ENCODE data around the gene PYDC1.
"Not testable (repeated sequence)": the region's sequence is repeated elsewhere in the genome, so short reads cannot be mapped to it uniquely, and the experiment has no call there.

Gene PYDC1

DNA sequence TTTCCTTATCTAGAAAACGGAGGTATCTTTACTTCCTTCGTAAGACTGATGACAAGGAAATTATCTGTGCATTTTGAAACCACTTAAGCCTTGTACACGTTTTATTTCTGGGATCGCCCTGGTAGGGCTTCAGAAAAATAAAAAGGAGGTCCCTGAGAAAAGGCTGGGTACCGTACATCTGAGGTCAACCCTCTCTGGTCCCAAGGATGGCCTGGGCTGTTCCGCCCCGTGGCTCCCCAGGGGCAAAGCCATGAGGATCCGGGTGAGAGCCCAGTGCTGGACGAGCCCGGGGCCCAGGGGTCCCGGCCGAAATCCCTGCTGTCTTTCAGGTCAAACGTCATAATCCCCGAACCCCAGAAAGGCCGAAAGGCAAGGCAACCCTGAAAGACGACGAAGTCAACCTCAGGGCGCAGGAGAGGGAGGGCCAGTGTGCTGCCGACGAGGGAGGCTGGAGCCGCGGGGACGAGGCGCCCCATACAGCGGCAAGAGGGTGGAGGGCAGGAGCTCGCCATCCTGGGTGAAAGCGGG is 37.7 kb downstream of the PYDC1 start:
- DNase-seq (ENCODE audit: low spot score) = no peak

GRCh38 chr16:31177136-31177535 is 39.8 kb downstream of the PYDC1 start:
- DNase-seq (ENCODE audit: low spot score) = peak; percentile 48

DNA sequence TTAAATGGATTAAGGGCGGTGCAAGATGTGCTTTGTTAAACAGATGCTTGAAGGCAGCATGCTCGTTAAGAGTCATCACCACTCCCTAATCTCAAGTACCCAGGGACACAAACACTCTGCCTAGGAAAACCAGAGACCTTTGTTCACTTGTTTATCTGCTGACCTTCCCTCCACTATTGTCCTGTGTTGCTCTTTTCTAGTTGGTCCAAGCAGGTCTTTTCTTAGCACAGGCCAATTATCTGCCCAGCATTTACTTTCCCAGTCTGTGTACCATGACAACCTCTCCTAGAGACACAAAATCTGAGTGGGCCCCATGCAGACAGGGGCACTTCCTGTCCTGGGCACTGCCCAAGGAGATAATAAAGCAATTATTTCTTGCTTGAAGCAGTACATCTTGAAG is 46.9 kb downstream of the PYDC1 start:
- not testable (repeated sequence) for DNase-seq (ENCODE audit: low spot score)

DNA sequence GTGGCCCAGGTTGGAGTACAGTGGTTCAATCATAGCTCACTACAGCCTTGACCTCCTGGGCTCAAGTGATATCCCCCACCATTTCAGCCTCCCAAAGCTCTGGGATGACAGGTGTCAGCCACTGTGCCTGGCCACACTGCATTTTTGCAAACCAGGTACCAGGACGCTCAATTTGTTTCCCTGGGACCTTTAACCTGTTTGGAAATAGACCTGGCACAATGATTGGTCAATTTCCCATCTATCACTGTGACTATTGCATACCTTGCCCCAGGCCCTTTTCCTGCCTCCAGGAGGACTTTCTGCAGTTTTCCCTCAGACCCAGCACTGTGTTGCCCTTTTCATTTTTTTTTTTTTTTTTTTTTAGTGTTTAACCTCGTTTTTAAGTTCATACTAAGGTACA is 48.1 kb downstream of the PYDC1 start:
- DNase-seq (ENCODE audit: low spot score) = no peak

GRCh38 chr16:31167315-31167714 is 49.6 kb downstream of the PYDC1 start:
- no peak for DNase-seq (ENCODE audit: low spot score)

Data from CD4-positive, alpha-beta T cell treated with Interleukin-15 for 4 hours (primary cell).